ENCODE measurements around the gene PRIM1. TPM values are rescaled to one million over a fixed set of nuclear protein-coding genes. Genes with fewer than 3 reads are reported as not detected.

Gene PRIM1
- polyA plus RNA-seq, 1 experiment: 5.1 TPM

DNA sequence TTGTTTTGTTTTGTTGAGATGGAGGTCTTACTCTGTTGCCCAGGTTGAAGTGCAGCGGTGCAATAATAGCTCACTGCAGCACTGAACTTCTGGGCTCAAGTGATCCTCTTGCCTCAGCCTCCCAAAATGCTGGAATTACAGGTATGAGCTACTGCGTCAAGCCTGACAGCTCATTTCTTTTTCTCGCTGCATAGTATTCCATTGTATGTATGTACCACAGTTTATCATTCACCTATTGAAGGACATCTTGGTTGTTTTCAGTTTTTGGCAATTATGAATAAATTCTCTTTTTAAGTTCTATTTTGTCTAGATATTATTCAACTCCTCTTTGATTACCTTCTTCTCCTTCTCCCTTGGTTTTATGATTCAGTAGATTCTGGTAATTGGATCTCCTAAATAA lies 24.5 kb upstream of the PRIM1 start:
- H3K36me3 ChIP-seq (ENCODE audit: control insufficient read depth, insufficient read depth, low read length): no peaks in the 10 kb centered on the region
- ChIA-PET CTCF (interaction anchor here (1.3 kb wide), 1 partner anchor 18 kb away, joined by 3 read pairs; no protein-coding TSS in a partner anchor), POLR2A (no interaction called here)
- H3K4me3 ChIP-seq (ENCODE audit: low read depth, low read length): no peak overlapping the region
- TF ChIP-seq, protein P1, sequence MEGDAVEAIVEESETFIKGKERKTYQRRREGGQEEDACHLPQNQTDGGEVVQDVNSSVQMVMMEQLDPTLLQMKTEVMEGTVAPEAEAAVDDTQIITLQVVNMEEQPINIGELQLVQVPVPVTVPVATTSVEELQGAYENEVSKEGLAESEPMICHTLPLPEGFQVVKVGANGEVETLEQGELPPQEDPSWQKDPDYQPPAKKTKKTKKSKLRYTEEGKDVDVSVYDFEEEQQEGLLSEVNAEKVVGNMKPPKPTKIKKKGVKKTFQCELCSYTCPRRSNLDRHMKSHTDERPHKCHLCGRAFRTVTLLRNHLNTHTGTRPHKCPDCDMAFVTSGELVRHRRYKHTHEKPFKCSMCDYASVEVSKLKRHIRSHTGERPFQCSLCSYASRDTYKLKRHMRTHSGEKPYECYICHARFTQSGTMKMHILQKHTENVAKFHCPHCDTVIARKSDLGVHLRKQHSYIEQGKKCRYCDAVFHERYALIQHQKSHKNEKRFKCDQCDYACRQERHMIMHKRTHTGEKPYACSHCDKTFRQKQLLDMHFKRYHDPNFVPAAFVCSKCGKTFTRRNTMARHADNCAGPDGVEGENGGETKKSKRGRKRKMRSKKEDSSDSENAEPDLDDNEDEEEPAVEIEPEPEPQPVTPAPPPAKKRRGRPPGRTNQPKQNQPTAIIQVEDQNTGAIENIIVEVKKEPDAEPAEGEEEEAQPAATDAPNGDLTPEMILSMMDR (IDR thresholded peaks at IDR 0.05; ENCODE audit: insufficient read depth, low read depth, low read length): no peak
- no peak for DNase-seq (ENCODE audit: low read depth)
- H3K27me3 ChIP-seq (ENCODE audit: control insufficient read depth, insufficient read depth, low read length): no peaks in the 10 kb centered on the region

DNA sequence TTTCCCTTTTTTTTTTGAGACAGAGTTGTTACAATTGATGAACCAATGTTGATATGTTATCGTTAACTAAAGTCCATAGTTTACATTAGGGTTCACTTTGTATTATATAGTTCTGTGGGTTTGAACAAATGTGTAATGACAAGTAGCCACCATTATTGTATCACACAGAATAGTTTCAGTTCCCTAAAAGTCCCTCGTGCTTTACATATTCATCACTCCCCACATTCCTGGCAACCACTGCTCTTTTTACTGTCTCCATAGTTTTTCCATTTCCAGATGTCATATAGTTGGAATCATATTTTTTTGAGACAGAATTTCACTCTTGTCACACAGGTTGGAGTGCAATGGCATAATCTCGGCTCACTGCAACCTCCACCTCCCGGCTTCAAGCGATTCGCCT lies 23.5 kb upstream of the PRIM1 start:
- TF ChIP-seq, protein P1 (IDR thresholded peaks at IDR 0.05; ENCODE audit: insufficient read depth, low read depth, low read length): no peak
- no peaks in the 10 kb centered on the region for H3K36me3 ChIP-seq (ENCODE audit: control insufficient read depth, insufficient read depth, low read length)
- H3K27me3 ChIP-seq (ENCODE audit: control insufficient read depth, insufficient read depth, low read length): no peaks in the 10 kb centered on the region
- no peak overlapping the region for H3K4me3 ChIP-seq (ENCODE audit: low read depth, low read length)
- ChIA-PET CTCF (interaction anchor here (1.1 kb wide), 1 partner anchor 12 kb away, joined by 3 read pairs; the partner anchor contains the start of gene HSD17B6), POLR2A (interaction anchor here (0.6 kb wide), 1 partner anchor 40 kb away, joined by 5 read pairs; no protein-coding TSS in a partner anchor)
- no peak for DNase-seq (ENCODE audit: low read depth)

DNA sequence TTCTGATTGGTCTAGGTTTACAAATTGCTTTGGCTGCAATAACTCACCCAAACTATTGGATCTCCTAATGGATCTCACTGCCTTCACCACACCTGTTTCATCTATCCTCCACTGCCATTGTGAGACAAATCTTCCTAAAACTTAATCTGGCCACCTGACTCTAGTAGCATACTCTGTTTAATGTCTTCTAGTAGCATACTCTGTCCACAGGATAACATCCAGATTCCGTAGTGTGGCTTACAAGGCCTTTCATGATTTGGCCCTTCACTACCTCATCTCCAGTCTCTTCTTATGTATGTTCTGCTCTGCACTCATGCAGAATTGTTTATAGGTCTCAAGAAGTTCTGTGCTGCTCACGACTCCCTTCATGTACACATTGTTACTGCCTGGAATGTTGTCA lies 21.0 kb upstream of the PRIM1 start:
- TF ChIP-seq, protein P1 (IDR thresholded peaks at IDR 0.05; ENCODE audit: insufficient read depth, low read depth, low read length): no peak
- H3K4me3 ChIP-seq (ENCODE audit: low read depth, low read length): no peak overlapping the region
- no peaks in the 10 kb centered on the region for H3K36me3 ChIP-seq (ENCODE audit: control insufficient read depth, insufficient read depth, low read length)
- ChIA-PET CTCF (no interaction called here), POLR2A (no interaction called here)
- no peaks in the 10 kb centered on the region for H3K27me3 ChIP-seq (ENCODE audit: control insufficient read depth, insufficient read depth, low read length)
- DNase-seq (ENCODE audit: low read depth): no peak

DNA sequence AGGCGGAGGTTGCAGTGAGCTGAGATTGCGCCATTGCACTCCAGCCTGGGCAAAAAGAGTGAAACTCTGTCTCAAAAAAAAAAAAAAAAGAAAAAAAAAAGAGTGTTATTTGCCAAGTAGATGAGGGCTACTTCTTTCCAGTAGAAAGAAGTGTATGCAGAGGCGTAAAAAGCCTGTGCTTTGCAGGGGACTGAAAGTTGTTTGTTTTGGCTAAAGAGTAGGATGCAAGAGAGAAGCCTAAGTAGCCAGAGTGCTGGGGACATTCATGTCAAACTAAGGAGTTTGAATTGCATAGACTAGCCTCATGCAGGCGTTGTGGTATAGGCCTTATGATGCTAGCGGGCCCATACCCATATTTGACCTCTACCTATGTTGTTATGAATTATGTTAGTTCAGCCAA lies 20.5 kb upstream of the PRIM1 start:
- CTCF ChIA-PET: no interaction called here
- no peaks in the 10 kb centered on the region for H3K36me3 ChIP-seq (ENCODE audit: control insufficient read depth, insufficient read depth, low read length)
- no peak overlapping the region for H3K4me3 ChIP-seq (ENCODE audit: low read depth, low read length)
- TF ChIP-seq, protein P1 (IDR thresholded peaks at IDR 0.05; ENCODE audit: insufficient read depth, low read depth, low read length): no peak
- H3K27me3 ChIP-seq (ENCODE audit: control insufficient read depth, insufficient read depth, low read length): no peaks in the 10 kb centered on the region
- POLR2A ChIA-PET: no interaction called here
- no peak for DNase-seq (ENCODE audit: low read depth)

DNA sequence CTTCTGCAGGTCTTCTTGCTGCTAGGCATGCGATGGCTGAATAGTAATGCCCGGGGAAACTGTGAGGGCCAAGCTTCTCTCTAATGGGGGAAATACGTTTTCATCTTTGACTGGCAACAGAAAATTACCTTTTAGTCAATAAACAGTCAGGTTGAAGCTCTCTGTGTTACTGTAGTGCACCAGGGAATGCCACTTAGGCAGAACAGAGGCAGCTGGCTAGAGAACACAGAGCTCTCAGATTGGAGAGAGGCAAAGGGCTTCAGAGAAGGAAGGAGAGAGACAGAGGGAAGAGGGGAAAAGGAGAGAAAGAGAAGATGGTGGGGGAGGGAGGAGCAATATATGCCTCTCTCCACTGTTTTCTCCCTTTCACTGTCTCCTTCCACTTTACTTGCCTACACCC lies 17.7 kb upstream of the PRIM1 start:
- H3K36me3 ChIP-seq (ENCODE audit: control insufficient read depth, insufficient read depth, low read length): no peaks in the 10 kb centered on the region
- H3K27me3 ChIP-seq (ENCODE audit: control insufficient read depth, insufficient read depth, low read length): no peaks in the 10 kb centered on the region
- DNase-seq (ENCODE audit: low read depth): no peak
- no peak overlapping the region for H3K4me3 ChIP-seq (ENCODE audit: low read depth, low read length)
- POLR2A ChIA-PET: interaction anchor here (0.6 kb wide), 1 partner anchor 124 kb away, joined by 3 read pairs; no protein-coding TSS in a partner anchor
- TF ChIP-seq, protein P1 (IDR thresholded peaks at IDR 0.05; ENCODE audit: insufficient read depth, low read depth, low read length): no peak
- CTCF ChIA-PET: interaction anchor here (0.7 to 1.9 kb wide), 3 partner anchors 12 to 217 kb away, joined by 3 to 6 read pairs (median 3); no protein-coding TSS in a partner anchor
